Heart right ventricle (tissue), 16 donors: ENCODE measurements around the gene MAGEB3. TPM values are rescaled to one million over a fixed set of nuclear protein-coding genes. Genes with fewer than 3 reads are reported as not detected.
"Not testable (repeated sequence)": the region's sequence is repeated elsewhere in the genome, so short reads cannot be mapped to it uniquely, and the experiment has no call there.

Experiments
- ATAC-seq, 8 donors: fragments of 200-7000 bp; cut with Tn5 transposase; one replicate each; pipeline ENCODE4 v1.9.1; 2020; ENCODE audit warnings: mild to moderate bottlenecking in 8 of 8, moderate library complexity in 8 of 8, moderate number of reproducible peaks in 1 of 8
- DNase-seq, 2 donors: peaks; one replicate each; pipeline ENCODE4 v3.0.0-alpha.2; 2020
- H3K27ac ChIP-seq, 10 donors: fragments of 200-600 bp; sonication (generic) in 2 of 10; one replicate each; pipeline versions ENCODE4 v1.5.0 to v1.8.0; 2020 to 2022; ENCODE audit warnings: mild to moderate bottlenecking in 3 of 10
- H3K27me3 ChIP-seq, 7 donors: fragments of 200-600 bp; one replicate each; pipeline ENCODE4 v1.8.0; 2021 to 2022; ENCODE audit warnings: mild to moderate bottlenecking in 2 of 7
- H3K36me3 ChIP-seq, 9 donors: fragments of 200-600 bp; sonication (generic) in 1 of 9; one replicate each; pipeline versions ENCODE4 v1.5.0 to v1.8.0; 2020 to 2022; ENCODE audit warnings: mild to moderate bottlenecking in 2 of 9
- H3K4me1 ChIP-seq, 9 donors: fragments of 200-600 bp; sonication (generic) in 1 of 9; one replicate each; pipeline versions ENCODE4 v1.5.0 to v1.8.0; 2020 to 2022; ENCODE audit warnings: mild to moderate bottlenecking in 4 of 9
- H3K4me3 ChIP-seq, 10 donors: fragments of 200-600 bp; sonication (generic) in 2 of 10; one replicate each; pipeline versions ENCODE4 v1.5.0 to v1.8.0; 2020 to 2022; ENCODE audit warnings: mild to moderate bottlenecking in 7 of 10, moderate library complexity in 2 of 10
- H3K9me3 ChIP-seq, 11 donors: fragments of 200-600 bp in 10 of 11; sonication (generic) in 2 of 11; one replicate each; pipeline versions ENCODE4 v1.5.0 to v1.8.0; 2013 to 2022; ENCODE audit warnings: mild to moderate bottlenecking in 2 of 11, control low read depth in 1 of 11, moderate library complexity in 1 of 11
- CTCF ChIP-seq, 9 donors: fragments of 200-600 bp; sonication (generic) in 2 of 9; IDR thresholded peaks; one replicate each; pipeline versions ENCODE4 v1.5.0 to v1.8.0; 2021 to 2022; ENCODE audit warnings: antibody characterized with exemption in 9 of 9, mild to moderate bottlenecking in 5 of 9, moderate library complexity in 1 of 9
- WGBS, 2 donors: extraction: QIAGEN DNeasy Blood & Tissue Kit; methylation state at CpG; one replicate each; pipeline ENCODE4 v1.1.7; 2013; ENCODE audit warnings: inconsistent platforms in 1 of 2; 5-methylcytosine and 5-hydroxymethylcytosine counted together
- intact Hi-C, 10 donors: fragments of 100-400 bp; cut with DNase I; formaldehyde crosslinking; loops; one replicate each; pipeline versions ENCODE4 v1.11.1 to v1.14.2; 2022
- long read RNA-seq, 3 donors: library from polyadenylated mRNA; unstranded; transcript quantifications; one replicate each; pipeline ENCODE4 v2.0.0, GENCODE V29; 2020 to 2021
- polyA plus RNA-seq, 2 donors: library from polyadenylated mRNA; stranded (reverse); fragments of 200-250 nt; gene quantifications; one replicate each; pipeline ENCODE4 v1.2.3, GENCODE V29; 2013
- total RNA-seq, 10 donors: library from RNA; stranded (reverse); fragmentation: NEBNext Ultra II Directional in 3 of 10; extraction: Animal tissue kit (Norgen Biotek cat#: 25700) in 3 of 10; gene quantifications; one replicate each; pipeline versions ENCODE4 v1.2.1 to v1.2.4, GENCODE V29; 2021 to 2023
- donor health status: Arrhythmogenic right ventricular cardiomyopathy.
- donor health status: ischemic (EF 13 %, LVEDD 7.1; RV severe dilation, severe dysfunction).
- donor health status: healthy with polysubstance abuse.
- donor health status: DM: no; HTN: yes; CAD: no.
- donor health status: DM: no; HTN: no; CAD: no.
- donor health status: ischemic (EF 25% LVEDD 6.9; RV normal size, moderate dysfunction).
- donor health status: ischemic (EF 25% LVEDD 5.7; RV mildly dilated, moderate dysfunction).
- donor health status: healthy.
- donor health status: DM: yes; HTN: yes; CAD: no.
- donor health status: Ischemic cardiomyopathy.
- donor health status: ischemic (EF 35%, LVEDD 5.7; RV mildly dilated, moderate dysfunction).
- donor health status: nonischemic (EF 11% LVEDD 7.7; RV severe dilation, severe dysfunction).
- donor health status: DM: yes; HTN: yes; CAD: no.
- donor health status: PGD.
- donor health status: ischemic (EF 29% LVEDD 5.4; RV normal size, mild dysfunction).
- donor health status: nonischemic (EF 23%, LVEDD 6.1; RV moderate dilation, normal function).

MAGEB3 gene
- total RNA-seq = not detected
- not detected for polyA plus RNA-seq
- long read RNA-seq, donor 1 = 0 reads
- long read RNA-seq, donor 2 = 0 reads
- long read RNA-seq, donor 3 = 0 reads

- Histone ChIP-seq H3K9me3 (no peaks in the 10 kb centered on the region), H3K27ac (no peak within 1 kb of the TSS), H3K4me1 (no peaks in the 10 kb centered on the region), H3K4me3 (no peak within 1 kb of the TSS), H3K36me3 (no peaks in the 10 kb centered on the region), H3K27me3 (peaks cover 0 to 9% (median 0%) of the 10 kb centered on the region in 7 donors)
- ATAC-seq (no peak), DNase-seq (no peak)
- TF ChIP-seq CTCF (IDR thresholded peaks at IDR 0.05) = no peak
- WGBS, 2 donors = 64 to 67% methylated on average over 4 of the region's 4 CpGs
- intact Hi-C loops = no loop called here
Observed at GRCh38 chrX:30230395-30230794, at the start of gene MAGEB3. MAGEB3 (plus strand) TSS chrX:30230657; CDS start chrX:30235925, 5,268 bp downstream.

GRCh38 chrX:30181353-30181752 lies 49.1 kb upstream of the MAGEB3 start:
- Histone ChIP-seq H3K4me1 (no peaks in the 10 kb centered on the region), H3K4me3 (no peak overlapping the region), H3K27me3 (peaks cover 0 to 25% (median 0%) of the 10 kb centered on the region in 7 donors), H3K27ac (no peak overlapping the region), H3K9me3 (no peaks in the 10 kb centered on the region), H3K36me3 (no peaks in the 10 kb centered on the region)
- TF ChIP-seq CTCF (IDR thresholded peaks at IDR 0.05) = no peak
- WGBS, 2 donors = 59 to 69% methylated on average over 1 of the region's 1 CpG
- intact Hi-C loops = no loop called here
- DNase-seq = no peak
- ATAC-seq = no peak

- no peak for TF ChIP-seq CTCF (IDR thresholded peaks at IDR 0.05)
- WGBS, 2 donors = 41 to 61% methylated on average over 3 of the region's 3 CpGs
- Histone ChIP-seq H3K27ac (no peak overlapping the region), H3K27me3 (peaks cover 0 to 20% (median 0%) of the 10 kb centered on the region in 7 donors), H3K4me1 (no peaks in the 10 kb centered on the region), H3K4me3 (no peak overlapping the region), H3K9me3 (no peaks in the 10 kb centered on the region), H3K36me3 (no peaks in the 10 kb centered on the region)
- intact Hi-C loops = no loop called here
- DNase-seq (no peak), ATAC-seq (no peak)
Observed at GRCh38 chrX:30183554-30183953, 46.9 kb upstream of the MAGEB3 start.

- Histone ChIP-seq H3K9me3 (no peaks in the 10 kb centered on the region), H3K27ac (no peak overlapping the region), H3K36me3 (no peaks in the 10 kb centered on the region), H3K27me3 (peaks cover 0 to 29% (median 0%) of the 10 kb centered on the region in 7 donors), H3K4me3 (no peak overlapping the region), H3K4me1 (no peaks in the 10 kb centered on the region)
- DNase-seq = no peak
- TF ChIP-seq CTCF (IDR thresholded peaks at IDR 0.05) = no peak
- no peak for ATAC-seq
- WGBS, 2 donors = 89 to 93% methylated on average over 2 of the region's 2 CpGs
- intact Hi-C loops = no loop called here
Observed at GRCh38 chrX:30190426-30190825, 40.0 kb upstream of the MAGEB3 start.

- intact Hi-C loops, H3K27ac ChIP-seq, DNase-seq, H3K9me3 ChIP-seq, H3K4me1 ChIP-seq, H3K36me3 ChIP-seq, H3K4me3 ChIP-seq, ATAC-seq: not testable (repeated sequence)
- H3K27me3 ChIP-seq = peaks cover 0 to 24% (median 0%) of the 10 kb centered on the region in 7 donors
- WGBS, 2 donors = 60 to 80% methylated on average over 5 to 6 of the region's 6 CpGs
Observed at GRCh38 chrX:30193910-30194309, 36.5 kb upstream of the MAGEB3 start.
